GM23338 (cell line): ENCODE measurements around the gene ELN. TPM values are rescaled to one million over a fixed set of nuclear protein-coding genes. Genes with fewer than 3 reads are reported as not detected.

Experiments
- ATAC-seq: fragments of 200-7000 bp; cut with Tn5 transposase; 3 replicates; pipeline ENCODE4 v1.9.1; 2020
- DNase-seq: peaks from one replicate; pipeline ENCODE4 v3.0.0-alpha.2; 2015; ENCODE audit warnings: low spot score
- H2AFZ ChIP-seq: fragments of 200-600 bp; sonication (generic); 2 replicates; pipeline ENCODE4 v1.8.0; 2016; ENCODE audit warnings: antibody characterized with exemption, mild to moderate bottlenecking, moderate library complexity
- H3F3A ChIP-seq: fragments of 200-600 bp; sonication (generic); replicated peaks from 2 replicates; pipeline ENCODE4 v1.8.0; 2017; ENCODE audit warnings: antibody characterized with exemption, mixed run types, low read depth
- H3K27ac ChIP-seq: fragments of 200-600 bp; sonication (generic); 2 replicates; pipeline ENCODE4 v1.6.1; 2016; ENCODE audit warnings: low read depth
- H3K27me3 ChIP-seq: fragments of 200-600 bp; sonication (generic); 2 replicates; pipeline ENCODE4 v1.8.0; 2016; ENCODE audit warnings: mild to moderate bottlenecking, mixed run types, moderate library complexity; ENCODE audit not compliant: insufficient read depth
- H3K36me3 ChIP-seq: fragments of 200-600 bp; sonication (generic); 2 replicates; pipeline ENCODE4 v1.8.0; 2016; ENCODE audit warnings: mild to moderate bottlenecking; ENCODE audit not compliant: insufficient read depth
- H3K4me1 ChIP-seq: fragments of 200-600 bp; sonication (generic); 2 replicates; pipeline ENCODE4 v1.8.0; 2016; ENCODE audit warnings: mild to moderate bottlenecking, moderate library complexity; ENCODE audit not compliant: insufficient read depth
- H3K4me2 ChIP-seq: fragments of 200-600 bp; sonication (generic); 2 replicates; pipeline ENCODE4 v1.7.1; 2017; ENCODE audit warnings: mixed run types
- H3K4me3 ChIP-seq: fragments of 200-600 bp; sonication (generic); 2 replicates; pipeline ENCODE4 v1.6.1; 2016; ENCODE audit warnings: mixed run types
- H3K79me2 ChIP-seq: fragments of 200-600 bp; sonication (generic); replicated peaks from 2 replicates; pipeline ENCODE4 v1.8.0; 2017; ENCODE audit warnings: mild to moderate bottlenecking; ENCODE audit not compliant: insufficient read depth
- H3K9me2 ChIP-seq: fragments of 200-600 bp; sonication (generic); 2 replicates; pipeline ENCODE4 v1.8.0; 2017; ENCODE audit not compliant: insufficient read depth
- H4K20me1 ChIP-seq: fragments of 200-600 bp; sonication (generic); replicated peaks from 2 replicates; pipeline ENCODE4 v1.8.0; 2017; ENCODE audit warnings: mild to moderate bottlenecking; ENCODE audit not compliant: insufficient read depth
- H3K27ac Mint-ChIP-seq: 2 replicates; pipeline ENCODE4 v1.8.0; 2020; ENCODE audit warnings: inconsistent platforms, mild to moderate bottlenecking, moderate library complexity, mixed read lengths
- H3K27me3 Mint-ChIP-seq: 3 replicates; pipeline ENCODE4 v1.8.0; 2022; ENCODE audit warnings: low read depth, mild to moderate bottlenecking, moderate library complexity, mixed read lengths, inconsistent platforms; ENCODE audit not compliant: insufficient read depth, poor library complexity
- H3K36me3 Mint-ChIP-seq: 3 replicates; pipeline ENCODE4 v1.8.0; 2021; ENCODE audit warnings: low read depth, mild to moderate bottlenecking, inconsistent platforms, moderate library complexity, mixed read lengths
- H3K4me1 Mint-ChIP-seq: 3 replicates; pipeline ENCODE4 v1.8.0; 2020; ENCODE audit warnings: mild to moderate bottlenecking, inconsistent platforms, mixed read lengths
- H3K4me3 Mint-ChIP-seq: 3 replicates; pipeline ENCODE4 v1.8.0; 2021; ENCODE audit warnings: moderate library complexity, mild to moderate bottlenecking, inconsistent platforms, mixed read lengths
- H3K9me3 Mint-ChIP-seq: 3 replicates; pipeline ENCODE4 v1.8.0; 2020; ENCODE audit warnings: moderate library complexity, mild to moderate bottlenecking, inconsistent platforms, mixed read lengths
- CREB1 ChIP-seq: fragments of 250-450 bp; sonication (Bioruptor Pico); IDR thresholded peaks from 2 replicates; pipeline ENCODE4 v1.5.0; 2020; ENCODE audit warnings: low read depth, mild to moderate bottlenecking, moderate library complexity
- CTCF ChIP-seq, 2 experiments: fragments of 200-600 bp in 1 of 2; sonication (generic) in 1 of 2; conservative IDR thresholded peaks; 2 replicates each; pipeline versions ENCODE4 v1.5.1 to v1.6.1; 2016 to 2017; ENCODE audit warnings: antibody characterized with exemption in 2 of 2, low read depth in 2 of 2, mild to moderate bottlenecking in 2 of 2, moderate library complexity in 1 of 2
- ETS1 ChIP-seq: IDR thresholded peaks from 2 replicates; pipeline ENCODE4 v1.6.1; 2016; ENCODE audit warnings: antibody characterized with exemption
- EZH2 ChIP-seq: fragments of 200-600 bp; sonication (generic); IDR thresholded peaks from one replicate; pipeline ENCODE4 v1.8.0; 2017; ENCODE audit warnings: antibody characterized with exemption, mild to moderate bottlenecking, low read depth; ENCODE audit not compliant: unreplicated experiment
- NANOG ChIP-seq: IDR thresholded peaks from 2 replicates; pipeline ENCODE4 v1.6.1; 2016; ENCODE audit warnings: antibody characterized with exemption, borderline replicate concordance
- POLR2AphosphoS5 ChIP-seq: IDR thresholded peaks from 2 replicates; pipeline ENCODE4 v1.6.1; 2016; ENCODE audit warnings: antibody characterized with exemption, low read depth
- STAT1 ChIP-seq: IDR thresholded peaks from one replicate; pipeline ENCODE4 v1.6.1; 2016; ENCODE audit warnings: antibody characterized with exemption; ENCODE audit not compliant: unreplicated experiment
- ZNF114 ChIP-seq: fragments of 250-450 bp; sonication (Bioruptor Pico); IDR thresholded peaks from 2 replicates; pipeline ENCODE4 v1.5.0; 2020; ENCODE audit warnings: mild to moderate bottlenecking, moderate library complexity
- ZNF331 ChIP-seq: fragments of 250-450 bp; sonication (Bioruptor Pico); IDR thresholded peaks from 2 replicates; pipeline ENCODE4 v1.5.0; 2020; ENCODE audit warnings: low read depth, mild to moderate bottlenecking, moderate library complexity
- ZNF462 ChIP-seq: fragments of 250-450 bp; sonication (Bioruptor Pico); IDR thresholded peaks from 2 replicates; pipeline ENCODE4 v1.5.0; 2020; ENCODE audit warnings: mild to moderate bottlenecking, moderate library complexity
- polyA plus RNA-seq: library from polyadenylated mRNA; unstranded; fragments of >200 nt; fragmentation: Nextera tagmentation; extraction: Ambion mirVana; gene quantifications from 2 replicates; pipeline ENCODE4 v1.2.1, GENCODE V29; 2016
- total RNA-seq: library from RNA; depleted of rRNA; stranded (reverse); fragments of >200 nt; shearing (Covaris generic); gene quantifications from 2 replicates; pipeline ENCODE4 v1.2.3, GENCODE V29; 2014

The ELN gene
- total and polyA plus RNA-seq, 2 experiments from 2014 or later = 1.1 to 5.6 TPM

- Mint-ChIP-seq H3K9me3 (peaks cover 24% of the 10 kb centered on the region), H3K27me3 (peaks cover 8% of the 10 kb centered on the region), H3K27ac (no peak overlapping the region), H3K4me1 (no peaks in the 10 kb centered on the region), H3K36me3 (peaks cover 4% of the 10 kb centered on the region; the same call in 2 of the 3 replicates), H3K4me3 (no peak overlapping the region)
- Histone ChIP-seq H3K27me3 (no peaks in the 10 kb centered on the region), H2AFZ (no peak overlapping the region), H3K27ac (no peak overlapping the region), H3K4me3 (no peak overlapping the region), H3K4me2 (no peak overlapping the region), H3K79me2 (no peaks in the 10 kb centered on the region), H4K20me1 (no peaks in the 10 kb centered on the region), H3K4me1 (no peaks in the 10 kb centered on the region), H3F3A (no peaks in the 10 kb centered on the region), H3K36me3 (no peaks in the 10 kb centered on the region), H3K9me2 (no peaks in the 10 kb centered on the region)
- no peak for ATAC-seq
- DNase-seq = no peak
- TF ChIP-seq NANOG (no peak), CTCF (conservative IDR thresholded peaks at IDR 0.05; ENCODE audit: low read depth in 2 of 2) (no peak), ETS1 (no peak), POLR2AphosphoS5 (no peak)
These were observed 35.8 kb upstream of the ELN start for GRCh38 chr7:73992101-73992562.

GRCh38 chr7:73994023-73994422, 34.0 kb upstream of the ELN start:
- peaks cover 10% of the 10 kb centered on the region for H3K27me3 Mint-ChIP-seq
- no peak overlapping the region for H3K27ac Mint-ChIP-seq
- no peaks in the 10 kb centered on the region for H3K9me2 ChIP-seq
- no peaks in the 10 kb centered on the region for H3K4me1 Mint-ChIP-seq
- H3K36me3 ChIP-seq = no peaks in the 10 kb centered on the region
- no peak overlapping the region for H2AFZ ChIP-seq
- no peaks in the 10 kb centered on the region for H3F3A ChIP-seq
- H3K27me3 ChIP-seq = no peaks in the 10 kb centered on the region
- no peaks in the 10 kb centered on the region for H3K79me2 ChIP-seq
- no peak overlapping the region for H3K27ac ChIP-seq
- peaks cover 27% of the 10 kb centered on the region for H3K9me3 Mint-ChIP-seq
- H3K4me3 Mint-ChIP-seq = no peak overlapping the region
- H3K4me1 ChIP-seq = no peaks in the 10 kb centered on the region
- H3K4me3 ChIP-seq = no peak overlapping the region
- no peak for DNase-seq
- no peaks in the 10 kb centered on the region for H4K20me1 ChIP-seq
- no peak for ATAC-seq
- H3K36me3 Mint-ChIP-seq = peaks cover 4% of the 10 kb centered on the region; the same call in 2 of the 3 replicates
- H3K4me2 ChIP-seq = no peak overlapping the region
- TF ChIP-seq CREB1 (CRISPR knock-in tag) (no peak), ZNF331 (CRISPR knock-in tag) (no peak), STAT1 (no peak), NANOG (no peak), EZH2 (no peak), ZNF114 (no peak), ZNF462 (CRISPR knock-in tag) (no peak)
